Right renal cortex interstitium (tissue), 3 donors: ENCODE results near the gene ZNF718. TPM values are rescaled to one million over a fixed set of nuclear protein-coding genes. Genes with fewer than 3 reads are reported as not detected.
"Not testable (repeated sequence)": the region's sequence is repeated elsewhere in the genome, so short reads cannot be mapped to it uniquely, and the experiment has no call there.

Experiments
- DNase-seq, 3 donors: peaks; one replicate each; pipeline ENCODE4 v3.0.0-alpha.2; 2013; ENCODE audit warnings: low read depth in 3 of 3, low spot score in 2 of 3
- polyA plus RNA-seq, 3 donors: library from polyadenylated mRNA; unstranded; fragments of 120-200 nt; gene quantifications; one replicate each; pipeline ENCODE4 v1.2.1, GENCODE V29; 2013; ENCODE audit not compliant: insufficient read length in 3 of 3

Gene ZNF718
- polyA plus RNA-seq, 3 donors = 7.7 to 13.8 (median 13.2) TPM

DNA sequence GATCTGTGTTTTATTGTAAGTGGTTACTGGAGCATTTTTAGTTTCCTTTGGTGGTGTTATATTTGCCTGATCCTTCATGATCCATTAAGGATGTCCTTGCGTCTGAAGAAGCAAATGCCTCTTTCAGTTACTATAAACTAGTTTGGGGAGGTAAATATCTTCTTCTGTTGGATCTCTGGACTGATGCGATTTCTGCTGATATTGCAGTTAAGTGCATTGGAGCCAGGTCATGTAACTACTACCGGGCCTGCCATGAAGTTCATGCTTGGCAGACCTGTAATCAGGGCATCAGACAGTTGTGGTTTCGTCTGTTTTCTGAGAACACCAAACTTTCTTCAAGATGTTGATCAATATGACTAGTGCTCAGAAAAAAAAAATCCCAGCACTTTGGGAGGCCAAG, 22.9 kb downstream of the ZNF718 start:
- DNase-seq = no peak

- DNase-seq = no peak
These were observed 37.4 kb downstream of the ZNF718 start for GRCh38 chr4:161496-162284.

- DNase-seq = not testable (repeated sequence)
These were observed 45.3 kb downstream of the ZNF718 start for GRCh38 chr4:169640-170039.

DNA sequence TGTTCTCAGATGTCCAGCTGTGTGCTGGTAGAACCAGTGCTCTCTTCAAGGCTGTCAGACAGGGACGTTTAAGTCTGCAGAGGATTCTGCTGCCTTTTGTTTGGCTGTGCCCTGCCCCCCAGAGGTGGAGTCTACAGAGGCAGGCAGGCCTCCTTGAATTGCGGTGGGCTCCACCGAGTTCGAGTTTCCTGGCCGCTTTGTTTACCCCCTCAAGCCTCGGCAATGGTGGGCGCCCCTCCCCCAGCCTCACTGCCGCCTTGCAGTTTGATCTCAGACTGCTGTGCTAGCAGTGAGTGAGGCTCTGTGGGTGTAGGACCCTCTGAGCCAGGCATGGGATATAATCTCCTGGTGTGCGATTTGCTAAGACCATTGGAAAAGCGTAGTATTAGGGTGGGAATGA, 47.0 kb downstream of the ZNF718 start:
- DNase-seq = not testable (repeated sequence)

DNA sequence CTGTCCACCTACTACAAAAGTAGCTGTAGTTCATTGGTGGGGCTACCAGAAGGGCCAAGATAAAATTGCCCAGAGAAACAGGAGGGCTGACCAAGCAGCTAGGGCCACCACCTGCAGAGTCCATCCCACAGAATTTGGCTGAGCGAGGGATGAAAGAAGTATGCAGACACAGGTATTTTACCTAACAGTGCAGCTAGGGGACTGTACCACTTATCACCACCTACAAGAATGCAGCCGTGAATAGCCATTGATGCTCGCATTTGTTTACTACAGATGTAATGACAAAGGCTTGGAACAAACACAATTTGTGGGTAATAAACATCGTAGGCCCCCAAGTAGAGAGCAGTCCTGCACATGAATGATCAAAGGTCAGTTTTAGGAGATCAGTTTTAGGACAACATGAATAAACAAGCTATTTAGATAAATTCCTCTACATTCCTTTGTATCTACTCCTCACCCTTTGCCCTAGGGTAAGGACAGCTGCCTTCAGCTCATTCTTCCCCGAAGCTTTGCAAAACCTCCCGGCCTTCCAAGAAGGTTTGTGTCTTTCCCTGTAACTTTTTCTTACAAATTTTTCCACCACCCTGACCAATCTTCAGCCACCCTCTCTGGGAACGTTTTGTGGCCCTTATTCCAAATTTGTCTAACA, 49.5 kb downstream of the ZNF718 start:
- no peak for DNase-seq

GRCh38 chr4:175986-176385, 51.7 kb downstream of the ZNF718 start:
- DNase-seq = no peak

GRCh38 chr4:176995-177394, 52.7 kb downstream of the ZNF718 start:
- DNase-seq = no peak

- DNase-seq = not testable (repeated sequence)
These were observed 57.9 kb downstream of the ZNF718 start for GRCh38 chr4:182225-182624.

GRCh38 chr4:188091-188490, 63.8 kb downstream of the ZNF718 start:
- DNase-seq = no peak

DNA sequence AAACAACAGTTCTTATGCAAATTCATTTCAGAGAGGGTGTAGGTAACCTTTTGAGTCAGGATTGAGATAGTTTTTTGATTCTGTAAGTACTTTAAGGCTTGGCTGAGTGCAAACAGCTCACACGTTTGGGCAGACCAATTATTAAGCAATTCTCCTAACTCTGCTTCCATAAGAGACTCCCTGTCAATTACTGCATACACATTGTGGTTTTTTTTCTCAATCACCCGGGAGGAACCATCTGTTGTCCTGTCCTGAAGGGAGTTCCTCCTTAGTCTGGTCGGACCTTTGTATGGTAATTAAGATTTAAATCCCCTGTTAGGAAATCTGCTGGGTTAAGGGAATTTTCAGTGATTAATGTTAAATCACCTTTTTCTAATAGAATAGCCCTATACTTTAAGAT, 70.9 kb downstream of the ZNF718 start:
- not testable (repeated sequence) for DNase-seq

DNA sequence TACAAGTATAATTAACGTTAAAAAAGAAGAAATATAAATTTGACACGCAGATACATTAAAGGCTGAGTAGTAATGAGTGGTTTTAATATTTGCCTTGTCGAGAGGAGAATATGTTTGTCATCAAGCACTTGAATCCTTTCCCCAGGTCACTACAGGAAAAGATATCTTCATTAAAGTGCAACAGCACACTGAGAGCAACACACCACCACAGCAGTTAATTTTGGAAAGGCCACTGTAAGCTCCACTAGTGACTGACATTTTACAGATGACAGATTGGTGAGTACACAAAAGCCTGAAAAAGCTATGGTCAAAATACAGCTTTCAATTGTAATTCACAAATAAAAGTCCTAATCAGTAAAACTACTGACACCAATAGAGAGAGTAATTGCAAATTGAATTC, 76.6 kb downstream of the ZNF718 start:
- no peak for DNase-seq

DNA sequence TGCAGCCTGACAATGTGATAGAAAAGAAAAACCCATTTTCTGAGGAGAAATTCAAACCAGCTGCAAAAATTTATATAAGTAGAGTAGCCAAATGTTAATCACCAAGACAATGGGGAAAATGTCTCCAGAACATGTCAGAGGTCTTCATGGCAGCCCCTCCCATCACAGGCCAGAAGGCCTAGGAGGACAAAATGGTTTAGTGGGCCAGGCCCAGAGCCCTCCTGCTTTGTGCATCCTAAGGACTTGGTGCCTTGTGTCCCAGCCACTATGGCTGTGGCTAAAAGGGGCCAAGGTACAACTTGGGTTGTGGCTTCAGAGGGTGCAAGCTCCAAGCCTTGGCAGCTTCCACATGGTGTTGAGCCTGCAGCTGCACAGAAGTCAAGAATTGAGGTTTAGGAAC, 78.5 kb downstream of the ZNF718 start:
- not testable (repeated sequence) for DNase-seq

GRCh38 chr4:205097-205756, 80.9 kb downstream of the ZNF718 start:
- no peak for DNase-seq

DNA sequence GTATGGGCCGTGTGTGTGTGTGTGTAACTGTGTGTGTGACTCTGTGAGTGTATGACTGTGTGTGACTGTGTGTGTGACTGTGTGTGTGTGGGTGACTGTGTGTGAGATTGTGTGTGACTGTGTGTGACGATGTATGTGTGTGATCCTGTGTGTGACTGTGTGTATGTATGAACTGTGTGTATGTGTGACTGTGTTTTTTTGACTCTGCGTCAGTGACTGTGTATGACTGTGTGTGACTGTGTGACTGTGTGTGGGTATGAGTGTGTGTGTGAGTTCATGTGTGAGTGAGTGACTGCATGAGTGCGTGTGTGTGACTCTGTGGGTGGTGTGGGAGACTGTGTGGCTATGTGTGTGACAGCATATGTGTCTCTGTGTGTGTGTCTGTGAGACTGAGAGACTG, 81.8 kb downstream of the ZNF718 start:
- DNase-seq = no peak

- DNase-seq = not testable (repeated sequence)
These were observed 84.3 kb downstream of the ZNF718 start for GRCh38 chr4:208416-209096.

DNA sequence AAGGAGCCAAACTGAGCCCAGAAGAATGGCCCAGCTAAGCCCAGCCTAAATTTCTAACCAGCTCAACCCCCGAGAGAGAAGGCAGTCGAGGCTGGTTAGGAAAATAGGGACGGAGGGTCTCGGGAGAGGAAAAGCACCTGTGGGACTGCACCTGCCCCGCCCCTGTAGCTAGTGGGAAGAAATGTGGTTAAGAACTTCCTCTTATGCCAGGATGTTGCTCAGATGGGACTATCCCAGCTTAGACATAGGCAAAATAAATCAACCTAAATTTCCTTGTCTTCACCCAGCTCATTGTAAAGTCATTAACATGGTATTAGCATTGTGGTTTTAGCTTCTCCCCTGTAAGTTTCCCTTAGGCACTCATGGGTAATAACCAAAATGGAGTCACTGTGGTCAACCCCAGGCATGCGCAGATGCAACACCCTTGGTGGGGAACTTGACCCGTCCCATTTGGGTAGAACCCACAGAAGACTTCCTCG, 86.8 kb downstream of the ZNF718 start:
- no peak for DNase-seq

DNA sequence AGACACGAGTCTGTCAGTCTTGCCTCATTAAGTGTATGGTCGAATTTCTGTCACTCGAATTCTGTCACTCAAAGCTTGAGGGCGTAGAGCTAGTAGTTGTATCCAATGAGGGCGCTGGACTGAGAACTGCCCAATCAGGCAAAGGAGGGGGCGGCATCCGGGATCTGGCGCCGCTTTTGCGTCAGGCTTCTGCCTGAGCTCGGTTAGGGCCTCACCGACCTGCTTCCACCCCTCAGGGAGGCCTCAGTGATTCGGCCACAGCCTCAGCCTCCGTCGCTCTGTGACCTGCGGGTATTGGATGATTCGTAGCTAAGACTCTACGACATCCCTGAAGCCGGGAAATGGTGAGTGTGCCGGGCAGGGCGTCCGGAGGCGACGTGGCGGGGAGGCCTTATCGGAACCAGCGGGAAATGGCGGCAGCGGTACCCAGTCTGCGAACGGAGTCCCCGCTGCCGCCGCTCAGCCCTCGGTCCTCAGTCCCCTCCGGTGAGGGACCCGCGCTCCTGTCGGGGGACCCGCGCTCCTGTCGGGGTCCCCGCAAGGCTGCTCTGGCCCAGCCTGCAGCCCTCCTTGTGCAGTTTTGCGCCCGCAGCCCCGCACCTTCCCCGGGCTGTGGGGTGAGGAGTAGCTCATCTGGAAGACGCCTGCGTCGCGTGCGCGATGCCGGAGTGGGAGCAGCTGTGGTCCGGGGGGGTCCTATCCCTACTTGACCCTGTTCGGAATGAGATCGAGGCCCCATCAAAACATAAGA, 88.3 kb downstream of the ZNF718 start:
- peak; percentile 54 to 77 (median 65) for DNase-seq

DNA sequence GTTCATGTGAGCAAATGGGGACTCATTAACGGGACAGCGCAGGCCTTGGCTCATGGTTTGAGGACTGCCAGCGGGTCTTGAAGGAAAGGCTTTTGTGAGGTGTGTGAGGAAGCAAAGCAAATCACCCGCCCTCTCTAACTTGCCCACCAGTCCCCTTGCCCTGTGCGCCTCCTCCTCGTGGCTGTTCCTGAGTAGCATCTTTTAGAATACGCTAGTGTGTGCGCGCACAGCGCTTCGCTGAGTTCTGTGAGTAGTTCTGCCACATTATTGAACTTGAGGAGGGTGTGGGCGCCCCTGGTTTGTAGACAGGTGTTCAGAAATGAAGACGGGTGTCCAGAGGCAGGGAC, 88.9 kb downstream of the ZNF718 start:
- peak in 2 of 3 donors; percentile 16 to 36 for DNase-seq
